Measurements from ENCODE around the gene PPP1R10. TPM values are rescaled to one million over a fixed set of nuclear protein-coding genes. Genes with fewer than 3 reads are reported as not detected.
"Not testable (repeated sequence)": the region's sequence is repeated elsewhere in the genome, so short reads cannot be mapped to it uniquely, and the experiment has no call there.

Gene PPP1R10
- total RNA-seq, 1 donor, result 166 TPM

DNA sequence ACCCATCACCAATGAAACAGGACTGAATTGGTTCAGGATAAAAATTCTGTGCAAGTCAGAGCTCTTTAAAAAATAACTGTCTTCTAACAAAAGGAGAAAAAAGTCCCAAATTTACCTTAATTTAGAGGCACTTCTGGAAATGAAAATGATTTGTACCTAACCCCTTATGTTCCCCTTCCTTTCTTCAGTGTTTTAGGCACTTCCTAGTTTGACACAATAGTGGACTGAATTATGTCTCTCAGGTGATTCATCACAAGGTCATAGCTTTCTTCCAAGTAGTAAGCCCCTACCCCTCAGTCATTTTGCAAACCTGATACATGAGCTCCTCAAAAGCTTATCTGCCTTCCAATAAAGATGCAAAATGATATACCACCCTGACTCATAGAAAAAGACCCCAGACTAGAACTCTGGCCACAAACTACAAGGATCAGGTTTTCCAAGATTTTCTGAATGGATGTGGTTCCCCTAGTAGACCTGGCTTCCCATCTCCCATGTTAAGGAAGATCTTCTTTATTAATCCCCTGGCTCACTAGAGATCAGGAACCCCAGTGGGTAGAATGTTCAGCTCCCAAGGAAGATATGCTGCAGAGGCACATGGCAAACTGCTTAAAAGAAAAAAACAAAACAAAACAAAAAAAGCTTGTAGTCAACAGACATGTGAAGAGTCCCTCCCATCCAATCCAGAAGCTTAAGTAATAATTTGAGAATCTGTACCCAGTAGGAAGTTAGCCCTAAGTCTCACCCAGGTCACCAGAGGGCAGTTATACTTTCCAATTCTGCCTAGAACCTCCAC, 3.6 kb downstream of the PPP1R10 start:
- Histone ChIP-seq H3K4me3 (ENCODE audit: low read length) (no peak overlapping the region), H3K4me1 (ENCODE audit: insufficient read depth, low read length) (peaks cover 31% of the 10 kb centered on the region)

DNA sequence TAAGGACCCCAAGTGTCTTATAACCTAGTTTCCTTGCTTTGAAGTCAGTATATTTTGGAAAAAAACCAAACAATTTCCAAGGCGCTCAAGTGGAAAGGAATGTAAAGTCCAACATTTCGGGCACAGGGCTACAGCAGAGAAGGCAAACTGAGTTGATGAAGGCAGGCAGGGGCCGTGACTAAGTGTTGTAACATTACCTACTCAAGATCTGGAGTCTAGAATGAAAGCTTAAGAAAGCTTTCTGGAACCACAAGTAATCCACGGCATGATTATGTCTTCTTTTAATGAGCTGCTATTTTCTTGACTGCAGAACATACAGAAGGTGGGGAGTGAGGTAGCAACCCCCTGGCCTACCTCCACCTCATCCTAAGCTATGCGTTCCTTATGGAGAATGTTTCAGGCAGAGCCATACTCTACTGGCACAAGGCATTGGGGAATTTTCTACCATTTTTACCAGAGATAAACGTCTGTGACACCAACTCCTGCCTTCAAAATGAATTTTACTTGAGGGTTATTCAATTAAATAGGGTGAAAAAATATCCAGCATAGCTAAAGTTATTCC, 4.3 kb downstream of the PPP1R10 start:
- Histone ChIP-seq H3K4me3 (ENCODE audit: low read length) (no peak overlapping the region), H3K27me3 (ENCODE audit: insufficient read depth, low read length) (no peaks in the 10 kb centered on the region), H3K4me1 (ENCODE audit: insufficient read depth, low read length) (peaks cover 26% of the 10 kb centered on the region), H3K9me3 (ENCODE audit: low read depth, low read length) (no peaks in the 10 kb centered on the region)

More for the DNA sequence above, 3.6 kb downstream of the PPP1R10 start:
- Histone ChIP-seq H3K27me3 (ENCODE audit: insufficient read depth, low read length) (no peaks in the 10 kb centered on the region), H3K9me3 (ENCODE audit: low read depth, low read length) (no peaks in the 10 kb centered on the region)

DNA sequence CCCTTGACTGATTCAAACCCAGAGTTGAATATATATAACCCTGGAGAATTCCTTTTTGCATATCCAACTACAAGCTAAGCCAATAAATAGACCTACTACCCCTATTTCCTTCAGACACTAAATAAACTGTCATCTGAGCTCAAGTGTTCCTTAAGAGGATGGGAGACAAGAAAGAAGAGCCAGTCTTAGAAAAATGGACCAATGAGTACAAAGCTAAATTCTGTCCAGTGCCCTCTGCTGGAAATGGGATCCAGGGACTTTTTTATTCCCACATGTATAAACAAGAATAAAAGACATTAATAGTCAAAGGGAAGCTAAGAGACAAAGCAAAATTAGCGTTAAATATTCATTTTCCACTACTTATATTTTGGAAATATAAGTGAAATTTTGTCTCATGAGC, 4.8 kb downstream of the PPP1R10 start:
- no peaks in the 10 kb centered on the region for H3K9me3 ChIP-seq (ENCODE audit: low read depth, low read length)
- no peak overlapping the region for H3K4me3 ChIP-seq (ENCODE audit: low read length)
- H3K27me3 ChIP-seq (ENCODE audit: insufficient read depth, low read length), result no peaks in the 10 kb centered on the region
- H3K4me1 ChIP-seq (ENCODE audit: insufficient read depth, low read length), result peaks cover 26% of the 10 kb centered on the region

DNA sequence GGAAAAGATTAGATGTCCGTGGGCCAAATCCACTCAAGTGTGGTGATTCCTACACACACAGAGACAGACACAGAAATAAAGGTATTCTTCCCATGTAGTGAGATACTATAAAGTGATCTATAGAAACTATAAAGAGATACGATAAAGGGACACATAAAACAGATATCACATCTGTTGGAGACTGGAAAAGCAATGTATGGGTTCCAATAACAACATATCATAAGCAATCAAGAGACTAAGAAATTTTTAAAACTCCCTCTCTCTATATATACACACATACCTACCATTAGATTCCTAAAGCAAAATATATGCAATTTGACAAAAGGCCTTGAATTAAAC, 5.2 kb downstream of the PPP1R10 start:
- no peak overlapping the region for H3K4me3 ChIP-seq (ENCODE audit: low read length)
- no peaks in the 10 kb centered on the region for H3K27me3 ChIP-seq (ENCODE audit: insufficient read depth, low read length)
- H3K4me1 ChIP-seq (ENCODE audit: insufficient read depth, low read length), result peaks cover 26% of the 10 kb centered on the region
- no peaks in the 10 kb centered on the region for H3K9me3 ChIP-seq (ENCODE audit: low read depth, low read length)

DNA sequence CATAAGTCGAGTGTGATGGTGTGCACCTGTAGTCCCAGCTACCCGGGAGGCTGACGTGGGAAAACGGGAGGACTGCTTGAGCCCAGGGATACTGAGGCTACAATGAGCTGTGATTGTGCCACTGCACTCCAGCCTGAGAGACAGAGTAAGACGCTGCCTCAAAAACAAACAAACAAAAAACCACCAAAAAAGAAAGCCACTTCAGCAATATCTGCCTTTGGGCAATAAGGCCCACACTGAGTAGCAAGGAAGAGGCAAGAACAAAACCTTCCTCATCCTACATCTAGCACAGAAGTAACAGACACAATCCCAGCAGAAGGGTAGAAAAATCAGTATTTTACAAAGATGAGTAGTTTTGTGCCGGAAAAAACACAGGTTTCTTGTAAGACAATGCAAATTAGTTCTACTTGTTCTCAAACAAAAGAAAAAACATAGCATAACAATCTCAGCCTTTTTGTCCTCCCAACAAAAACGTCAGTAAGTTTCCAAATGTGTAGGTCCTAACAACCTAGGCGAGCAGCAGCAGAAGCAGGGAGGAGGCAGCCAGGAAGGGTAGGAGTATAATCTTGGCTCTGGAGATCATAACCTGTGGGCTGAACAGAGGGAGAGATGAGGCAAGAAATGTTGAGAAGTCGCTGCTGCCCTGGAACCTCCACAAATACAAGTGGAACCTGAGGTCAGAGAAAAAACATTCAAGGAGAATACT, 5.7 kb downstream of the PPP1R10 start:
- Histone ChIP-seq H3K4me3 (ENCODE audit: low read length) (no peak overlapping the region), H3K27me3 (ENCODE audit: insufficient read depth, low read length) (no peaks in the 10 kb centered on the region), H3K4me1 (ENCODE audit: insufficient read depth, low read length) (peaks cover 26% of the 10 kb centered on the region), H3K9me3 (ENCODE audit: low read depth, low read length) (no peaks in the 10 kb centered on the region)

DNA sequence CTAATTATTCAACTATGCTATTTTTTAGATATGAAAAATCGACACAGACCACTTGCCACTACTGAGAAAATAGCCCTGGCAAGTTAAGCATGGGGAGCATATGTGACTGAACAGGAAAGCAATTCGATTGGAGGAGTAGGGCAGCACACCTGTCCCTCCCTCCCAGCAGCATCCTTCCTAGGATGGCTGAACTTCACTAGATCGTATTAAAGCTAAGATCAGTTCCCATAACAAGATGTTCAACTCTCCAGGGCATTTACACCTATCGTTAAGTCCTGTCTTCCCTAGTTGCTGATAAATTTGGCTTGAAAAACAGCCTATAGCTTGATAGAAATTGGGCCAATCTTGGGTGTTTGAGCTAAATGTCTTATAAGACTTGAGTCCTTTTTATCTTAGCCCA, 7.0 kb downstream of the PPP1R10 start:
- no peaks in the 10 kb centered on the region for H3K27me3 ChIP-seq (ENCODE audit: insufficient read depth, low read length)
- H3K4me1 ChIP-seq (ENCODE audit: insufficient read depth, low read length), result peaks cover 26% of the 10 kb centered on the region
- no peaks in the 10 kb centered on the region for H3K9me3 ChIP-seq (ENCODE audit: low read depth, low read length)
- no peak overlapping the region for H3K4me3 ChIP-seq (ENCODE audit: low read length)

DNA sequence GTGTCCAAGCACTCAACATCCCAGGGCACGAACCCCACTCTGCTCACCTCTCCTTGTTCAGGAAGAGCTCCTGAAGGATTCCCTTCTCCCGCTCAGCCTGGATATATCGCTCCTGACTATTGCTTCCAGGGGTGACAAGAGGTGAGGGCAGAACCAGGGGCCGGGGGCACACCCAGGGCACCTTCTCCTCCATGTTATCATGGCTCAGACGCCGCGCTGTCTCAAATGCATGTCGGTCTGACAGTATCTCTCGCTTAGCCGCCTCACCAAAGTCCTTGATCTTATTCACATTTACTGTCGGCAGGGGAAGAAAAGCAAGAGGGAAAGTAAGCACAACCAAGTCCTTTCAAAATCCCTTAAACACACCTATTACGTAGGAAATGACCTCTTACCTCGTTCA, 13.1 kb downstream of the PPP1R10 start:
- H3K4me3 ChIP-seq (ENCODE audit: low read length), result no peak overlapping the region
- no peaks in the 10 kb centered on the region for H3K9me3 ChIP-seq (ENCODE audit: low read depth, low read length)
- H3K4me1 ChIP-seq (ENCODE audit: insufficient read depth, low read length), result peaks cover 6% of the 10 kb centered on the region
- H3K27me3 ChIP-seq (ENCODE audit: insufficient read depth, low read length), result no peaks in the 10 kb centered on the region

DNA sequence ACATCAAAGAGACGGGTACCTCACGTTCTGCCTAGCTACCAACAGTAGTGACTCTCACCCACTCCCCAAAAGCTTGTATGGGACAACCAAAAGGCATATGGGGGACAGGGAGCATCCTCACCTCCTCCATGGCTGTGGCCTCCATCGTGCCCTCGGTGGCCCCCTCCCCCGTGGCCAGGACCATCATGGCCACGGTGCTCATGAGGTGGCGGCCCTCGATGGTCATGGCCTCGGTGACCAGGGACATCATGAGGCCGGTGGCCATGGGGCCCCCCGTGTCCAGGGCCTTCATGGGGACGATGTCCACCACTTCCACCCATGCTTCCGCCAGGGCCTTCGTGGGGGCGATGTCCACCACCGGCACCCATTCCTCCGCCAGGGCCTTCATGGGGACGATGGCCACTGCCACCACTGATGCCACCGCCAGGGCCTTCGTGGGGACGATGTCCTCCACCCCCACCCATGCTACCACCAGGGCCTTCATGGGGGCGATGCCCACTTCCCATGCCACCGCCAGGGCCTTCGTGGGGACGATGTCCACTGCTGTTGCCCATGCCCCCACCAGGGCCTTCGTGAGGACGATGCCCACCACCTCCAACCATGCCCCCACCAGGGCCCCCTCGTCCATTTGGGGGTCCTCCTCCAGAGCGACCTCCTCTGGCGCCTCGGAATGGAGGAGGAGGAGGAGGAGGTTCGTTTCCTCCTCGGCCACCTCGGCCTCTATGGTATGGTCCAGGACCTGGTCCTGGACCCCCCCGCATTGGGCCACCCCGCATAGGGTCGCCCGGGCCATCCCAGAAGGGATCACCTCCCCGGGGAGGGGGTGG, 15.0 kb downstream of the PPP1R10 start:
- H3K27me3 ChIP-seq (ENCODE audit: insufficient read depth, low read length), result no peaks in the 10 kb centered on the region
- H3K9me3 ChIP-seq (ENCODE audit: low read depth, low read length), result no peaks in the 10 kb centered on the region
- no peak overlapping the region for H3K4me3 ChIP-seq (ENCODE audit: low read length)
- H3K4me1 ChIP-seq (ENCODE audit: insufficient read depth, low read length), result peaks cover 6% of the 10 kb centered on the region

DNA sequence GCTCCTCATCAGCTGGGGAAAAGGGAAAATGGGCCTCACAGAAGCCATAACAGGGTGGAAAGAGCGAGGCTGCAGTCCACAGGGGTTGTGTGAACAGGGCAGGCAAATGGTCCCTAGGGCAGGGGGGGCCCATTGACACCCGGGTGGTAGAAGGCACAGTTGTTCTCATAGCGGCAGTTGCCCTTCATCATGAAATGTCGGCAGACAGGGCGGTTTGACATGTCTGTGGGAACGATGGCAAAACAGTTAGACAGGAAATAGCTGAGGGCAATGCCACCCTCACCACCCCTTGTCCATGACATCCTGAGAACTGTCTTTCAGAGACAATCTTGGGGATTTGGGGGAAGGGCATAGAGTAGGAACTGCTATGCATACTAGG, 15.6 kb downstream of the PPP1R10 start:
- Histone ChIP-seq H3K4me3 (ENCODE audit: low read length) (no peak overlapping the region), H3K4me1 (ENCODE audit: insufficient read depth, low read length) (peaks cover 6% of the 10 kb centered on the region), H3K9me3 (ENCODE audit: low read depth, low read length) (no peaks in the 10 kb centered on the region), H3K27me3 (ENCODE audit: insufficient read depth, low read length) (no peaks in the 10 kb centered on the region)

DNA sequence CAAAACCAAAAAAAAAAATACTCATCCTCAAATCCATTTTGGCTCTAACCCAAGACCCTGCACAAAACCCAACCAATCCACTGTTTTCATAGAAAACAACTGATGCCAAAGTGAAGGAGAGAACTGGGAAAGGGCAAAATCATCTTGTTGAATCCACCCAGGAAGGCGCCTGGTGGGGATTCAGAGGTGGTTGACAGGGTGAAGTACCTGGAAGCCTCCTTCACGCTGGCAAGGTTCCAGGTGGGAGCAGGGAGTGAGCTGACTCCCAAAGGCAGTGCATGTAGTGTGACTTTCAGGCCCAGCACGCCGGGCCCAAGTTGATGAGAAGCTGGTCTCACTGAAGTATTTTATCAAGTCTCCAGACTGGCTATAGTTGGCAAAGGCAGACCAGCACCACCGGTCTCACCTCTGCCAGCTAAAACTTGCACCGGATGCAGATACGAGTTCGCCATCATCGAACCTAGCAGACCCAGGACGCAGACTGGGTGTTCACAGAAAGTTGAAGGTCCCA, 16.5 kb downstream of the PPP1R10 start:
- H3K4me1 ChIP-seq (ENCODE audit: insufficient read depth, low read length), result peaks cover 6% of the 10 kb centered on the region
- H3K9me3 ChIP-seq (ENCODE audit: low read depth, low read length), result no peaks in the 10 kb centered on the region
- no peak overlapping the region for H3K4me3 ChIP-seq (ENCODE audit: low read length)
- no peaks in the 10 kb centered on the region for H3K27me3 ChIP-seq (ENCODE audit: insufficient read depth, low read length)

DNA sequence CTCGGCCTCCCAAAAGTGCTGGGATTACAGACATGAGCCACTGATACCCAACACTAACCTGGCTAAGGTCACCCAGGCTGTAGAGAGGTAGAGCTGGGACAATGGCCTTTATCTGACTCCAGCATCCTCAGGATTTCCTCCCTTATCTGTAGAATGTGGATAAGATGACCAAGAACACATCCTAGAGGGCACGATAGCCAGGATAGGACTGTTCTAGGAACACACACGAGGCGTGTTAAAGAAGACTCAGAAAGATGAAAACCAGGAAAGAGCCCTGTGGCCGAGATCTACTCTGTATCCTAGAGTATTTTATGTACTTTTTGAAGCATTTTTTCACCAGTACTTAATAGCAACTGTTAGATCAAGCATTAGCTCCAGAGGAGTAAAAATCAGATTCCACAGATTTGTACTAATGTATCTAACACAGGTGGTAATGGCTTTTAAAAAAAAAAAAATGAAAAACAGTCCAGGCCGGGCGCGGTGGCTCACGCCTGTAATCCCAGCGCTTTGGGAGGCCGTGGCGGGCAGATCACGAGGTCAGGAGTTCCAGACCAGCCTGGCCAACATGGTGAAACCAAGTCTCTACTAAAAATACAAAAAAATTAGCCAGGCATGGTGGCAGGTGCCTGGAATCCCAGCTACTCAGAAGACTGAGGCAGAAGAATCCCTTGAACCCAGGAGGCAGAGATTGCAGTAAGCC, 17.3 kb downstream of the PPP1R10 start:
- H3K9me3 ChIP-seq (ENCODE audit: low read depth, low read length), result no peaks in the 10 kb centered on the region
- peaks cover 6% of the 10 kb centered on the region for H3K4me1 ChIP-seq (ENCODE audit: insufficient read depth, low read length)
- H3K27me3 ChIP-seq (ENCODE audit: insufficient read depth, low read length), result no peaks in the 10 kb centered on the region
- H3K4me3 ChIP-seq (ENCODE audit: low read length), result no peak overlapping the region

DNA sequence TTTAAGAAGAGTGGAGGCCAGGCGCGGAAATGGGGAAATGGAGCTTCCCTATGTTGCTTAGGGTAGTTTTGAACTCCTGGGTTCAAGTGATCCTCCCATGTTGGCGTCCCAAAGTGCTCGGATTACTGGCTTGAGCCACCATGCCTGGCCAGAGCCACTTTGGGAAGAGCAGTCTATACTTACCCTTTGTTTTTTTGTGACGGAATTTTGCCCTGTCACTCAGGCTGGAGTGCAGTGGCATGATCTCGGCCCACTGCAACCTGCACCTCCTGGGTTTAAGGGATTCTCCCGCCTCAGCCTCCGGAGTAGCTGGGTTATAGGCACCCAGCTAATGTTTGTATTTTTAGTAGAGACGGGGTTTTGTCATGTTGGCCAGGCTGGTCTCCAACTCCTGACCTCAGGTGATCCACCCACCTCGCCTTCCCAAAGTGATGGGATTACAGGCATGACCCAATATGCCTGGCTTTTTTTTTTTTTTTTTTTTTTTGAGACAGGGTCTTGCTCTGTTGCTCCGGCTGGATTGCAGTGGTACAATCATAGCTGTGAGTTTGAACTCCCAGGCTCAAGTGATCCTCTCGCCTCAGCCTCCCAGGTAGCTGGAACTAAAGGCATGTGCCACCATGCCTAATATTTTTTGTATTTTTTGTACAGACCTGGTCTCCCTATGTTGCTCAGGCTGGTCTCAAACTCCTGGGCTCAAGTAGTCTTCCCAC, 18.0 kb downstream of the PPP1R10 start:
- Histone ChIP-seq H3K4me3 (ENCODE audit: low read length) (no peak overlapping the region), H3K9me3 (ENCODE audit: low read depth, low read length) (no peaks in the 10 kb centered on the region), H3K27me3 (ENCODE audit: insufficient read depth, low read length) (no peaks in the 10 kb centered on the region), H3K4me1 (ENCODE audit: insufficient read depth, low read length) (peaks cover 6% of the 10 kb centered on the region)

DNA sequence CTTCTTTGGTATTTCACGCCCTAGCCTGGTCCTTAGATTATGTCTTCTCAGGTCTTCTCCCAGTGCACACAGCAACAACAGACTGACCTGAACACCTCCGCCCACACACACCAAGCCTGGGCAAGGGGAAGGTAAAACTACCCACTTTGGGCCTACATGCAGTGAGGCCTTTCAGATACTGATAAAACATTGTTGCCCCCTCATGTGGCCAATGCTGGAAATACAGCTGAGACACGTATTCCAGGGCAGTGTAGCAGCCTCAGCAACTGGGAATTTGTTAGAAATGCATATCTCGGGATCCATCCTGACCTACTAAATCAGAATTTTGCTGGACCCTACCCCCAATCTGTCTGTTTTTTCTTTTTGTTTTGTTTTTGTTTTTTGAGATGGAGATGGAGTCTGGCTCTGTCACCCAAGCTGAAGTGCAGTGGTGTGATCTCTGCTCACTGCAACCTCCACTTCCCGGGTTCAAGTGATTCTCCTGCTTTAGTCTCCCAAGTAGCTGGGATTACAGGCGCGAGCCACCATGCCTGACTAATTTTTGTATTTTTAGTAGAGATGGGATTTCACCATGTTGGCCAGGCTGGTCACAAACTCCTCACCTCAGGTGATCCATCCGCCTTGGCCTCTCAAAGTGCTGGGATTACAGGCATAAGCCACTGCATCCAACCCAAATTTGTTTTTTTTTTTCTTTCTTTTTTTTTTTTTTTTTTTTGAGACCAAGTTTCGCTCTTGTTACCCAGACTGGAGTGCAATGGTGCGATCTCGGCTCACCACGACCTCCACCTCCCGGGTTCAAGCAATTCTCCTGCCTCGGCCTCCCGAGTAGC, 19.5 kb downstream of the PPP1R10 start:
- H3K4me1 ChIP-seq (ENCODE audit: insufficient read depth, low read length), result not testable (repeated sequence)

More for the DNA sequence above, 19.5 kb downstream of the PPP1R10 start:
- H3K27me3 ChIP-seq (ENCODE audit: insufficient read depth, low read length); H3K4me3 ChIP-seq (ENCODE audit: low read length); H3K9me3 ChIP-seq (ENCODE audit: low read depth, low read length): not testable (repeated sequence)
